ENCODE data around the gene HSD11B2.

Gene HSD11B2

GRCh38 chr16:67421030-67421429, 9.9 kb upstream of the HSD11B2 start (continued):
- TF ChIP-seq, protein P1, sequence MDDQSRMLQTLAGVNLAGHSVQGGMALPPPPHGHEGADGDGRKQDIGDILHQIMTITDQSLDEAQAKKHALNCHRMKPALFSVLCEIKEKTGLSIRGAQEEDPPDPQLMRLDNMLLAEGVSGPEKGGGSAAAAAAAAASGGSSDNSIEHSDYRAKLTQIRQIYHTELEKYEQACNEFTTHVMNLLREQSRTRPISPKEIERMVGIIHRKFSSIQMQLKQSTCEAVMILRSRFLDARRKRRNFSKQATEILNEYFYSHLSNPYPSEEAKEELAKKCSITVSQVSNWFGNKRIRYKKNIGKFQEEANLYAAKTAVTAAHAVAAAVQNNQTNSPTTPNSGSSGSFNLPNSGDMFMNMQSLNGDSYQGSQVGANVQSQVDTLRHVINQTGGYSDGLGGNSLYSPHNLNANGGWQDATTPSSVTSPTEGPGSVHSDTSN (CRISPR knock-in tag; IDR thresholded peaks at IDR 0.05) = no peak
- no peak for TF ChIP-seq ZBTB17 (tag by site-specific recombination; IDR thresholded peaks at IDR 0.05)

- no peaks in the 10 kb centered on the region for H3K9me3 ChIP-seq (ENCODE audit: control insufficient read depth, insufficient read depth, low read depth, low read length)
- H3K36me3 ChIP-seq (ENCODE audit: control insufficient read depth in 2 of 2, insufficient read depth in 1 of 2, low read length in 2 of 2) = no peaks in the 10 kb centered on the region
- H3K27ac ChIP-seq (ENCODE audit: extremely low read depth, low read depth, low read length) = no peak overlapping the region
- no peak overlapping the region for H3K4me3 ChIP-seq (ENCODE audit: low read depth, low read length)
- ChIA-PET CTCF (interaction anchor here (0.5 to 7.1 kb wide), 7 partner anchors 18 to 406 kb away, joined by 3 to 99 read pairs (median 3); partner anchors contain the start of genes KCTD19 and LRRC36), POLR2A (no interaction called here)
- no peak for TF ChIP-seq ZNF157 (tag by site-specific recombination; IDR thresholded peaks at IDR 0.05)
- no peak for TF ChIP-seq ZNF792 (tag by site-specific recombination; IDR thresholded peaks at IDR 0.05)
- TF ChIP-seq ZNF140 (tag by site-specific recombination; IDR thresholded peaks at IDR 0.05) = no peak
- peak; percentile 85 for TF ChIP-seq ZNF121 (tag by site-specific recombination; IDR thresholded peaks at IDR 0.05)
- TF ChIP-seq ZNF677 (tag by site-specific recombination; IDR thresholded peaks at IDR 0.05) = no peak
- H3K4me1 ChIP-seq (ENCODE audit: control insufficient read depth, insufficient read depth, low read length) = no peaks in the 10 kb centered on the region
These were observed 7.9 kb upstream of the HSD11B2 start for GRCh38 chr16:67423015-67423414.

DNA sequence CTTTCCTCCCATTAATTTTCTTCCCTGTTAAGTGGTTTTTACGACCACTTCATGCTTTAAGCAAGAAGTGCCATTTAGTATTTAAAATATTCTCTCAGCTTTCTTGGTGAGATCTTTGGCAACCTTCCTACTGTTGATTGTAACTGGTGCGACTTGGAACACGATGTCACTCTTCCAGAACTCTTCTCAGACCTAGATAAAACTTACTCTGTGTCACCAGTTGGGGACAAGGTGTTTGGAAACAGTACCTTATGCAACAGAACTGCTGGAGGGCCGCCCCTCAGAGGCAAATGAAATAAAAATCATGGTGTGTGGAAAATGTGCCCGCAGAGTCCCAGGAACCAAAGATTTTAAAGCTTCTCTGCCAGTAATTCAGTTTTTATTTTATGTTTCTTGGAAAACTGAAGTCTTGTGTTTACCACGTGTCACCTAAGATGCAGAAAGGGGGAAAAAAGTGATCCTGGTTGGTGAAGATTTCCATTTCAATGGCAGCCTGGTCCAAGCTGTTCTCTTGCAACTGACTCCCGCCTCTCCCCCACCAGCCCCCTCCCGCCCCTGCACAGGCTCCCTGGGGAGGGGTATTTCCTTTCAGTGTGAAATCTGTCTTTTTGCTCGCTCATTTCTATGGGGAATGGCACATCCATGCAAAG, 7.2 kb upstream of the HSD11B2 start:
- Histone ChIP-seq H3K9me3 (ENCODE audit: control insufficient read depth, insufficient read depth, low read depth, low read length) (no peaks in the 10 kb centered on the region), H3K36me3 (ENCODE audit: control insufficient read depth in 2 of 2, insufficient read depth in 1 of 2, low read length in 2 of 2) (no peaks in the 10 kb centered on the region), H3K4me1 (ENCODE audit: control insufficient read depth, insufficient read depth, low read length) (no peaks in the 10 kb centered on the region), H3K4me3 (ENCODE audit: low read depth, low read length) (no peak overlapping the region), H3K27ac (ENCODE audit: extremely low read depth, low read depth, low read length) (no peak overlapping the region)
- CTCF ChIA-PET = interaction anchor here (0.5 to 7.1 kb wide), 7 partner anchors 11 to 97 kb away, joined by 3 to 99 read pairs (median 3); no protein-coding TSS in a partner anchor
- TF ChIP-seq ZNF211 (tag by site-specific recombination; IDR thresholded peaks at IDR 0.05; ENCODE audit: low read depth) (no peak), ZNF302 (tag by site-specific recombination; IDR thresholded peaks at IDR 0.05; ENCODE audit: low read depth) (no peak)
- TF ChIP-seq, protein P2, sequence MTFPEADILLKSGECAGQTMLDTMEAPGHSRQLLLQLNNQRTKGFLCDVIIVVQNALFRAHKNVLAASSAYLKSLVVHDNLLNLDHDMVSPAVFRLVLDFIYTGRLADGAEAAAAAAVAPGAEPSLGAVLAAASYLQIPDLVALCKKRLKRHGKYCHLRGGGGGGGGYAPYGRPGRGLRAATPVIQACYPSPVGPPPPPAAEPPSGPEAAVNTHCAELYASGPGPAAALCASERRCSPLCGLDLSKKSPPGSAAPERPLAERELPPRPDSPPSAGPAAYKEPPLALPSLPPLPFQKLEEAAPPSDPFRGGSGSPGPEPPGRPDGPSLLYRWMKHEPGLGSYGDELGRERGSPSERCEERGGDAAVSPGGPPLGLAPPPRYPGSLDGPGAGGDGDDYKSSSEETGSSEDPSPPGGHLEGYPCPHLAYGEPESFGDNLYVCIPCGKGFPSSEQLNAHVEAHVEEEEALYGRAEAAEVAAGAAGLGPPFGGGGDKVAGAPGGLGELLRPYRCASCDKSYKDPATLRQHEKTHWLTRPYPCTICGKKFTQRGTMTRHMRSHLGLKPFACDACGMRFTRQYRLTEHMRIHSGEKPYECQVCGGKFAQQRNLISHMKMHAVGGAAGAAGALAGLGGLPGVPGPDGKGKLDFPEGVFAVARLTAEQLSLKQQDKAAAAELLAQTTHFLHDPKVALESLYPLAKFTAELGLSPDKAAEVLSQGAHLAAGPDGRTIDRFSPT (tag by site-specific recombination; IDR thresholded peaks at IDR 0.05) = no peak
- TF ChIP-seq, protein P3, sequence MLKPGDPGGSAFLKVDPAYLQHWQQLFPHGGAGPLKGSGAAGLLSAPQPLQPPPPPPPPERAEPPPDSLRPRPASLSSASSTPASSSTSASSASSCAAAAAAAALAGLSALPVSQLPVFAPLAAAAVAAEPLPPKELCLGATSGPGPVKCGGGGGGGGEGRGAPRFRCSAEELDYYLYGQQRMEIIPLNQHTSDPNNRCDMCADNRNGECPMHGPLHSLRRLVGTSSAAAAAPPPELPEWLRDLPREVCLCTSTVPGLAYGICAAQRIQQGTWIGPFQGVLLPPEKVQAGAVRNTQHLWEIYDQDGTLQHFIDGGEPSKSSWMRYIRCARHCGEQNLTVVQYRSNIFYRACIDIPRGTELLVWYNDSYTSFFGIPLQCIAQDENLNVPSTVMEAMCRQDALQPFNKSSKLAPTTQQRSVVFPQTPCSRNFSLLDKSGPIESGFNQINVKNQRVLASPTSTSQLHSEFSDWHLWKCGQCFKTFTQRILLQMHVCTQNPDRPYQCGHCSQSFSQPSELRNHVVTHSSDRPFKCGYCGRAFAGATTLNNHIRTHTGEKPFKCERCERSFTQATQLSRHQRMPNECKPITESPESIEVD (tag by site-specific recombination; IDR thresholded peaks at IDR 0.05) = peak; percentile 61
- TF ChIP-seq, protein P4, sequence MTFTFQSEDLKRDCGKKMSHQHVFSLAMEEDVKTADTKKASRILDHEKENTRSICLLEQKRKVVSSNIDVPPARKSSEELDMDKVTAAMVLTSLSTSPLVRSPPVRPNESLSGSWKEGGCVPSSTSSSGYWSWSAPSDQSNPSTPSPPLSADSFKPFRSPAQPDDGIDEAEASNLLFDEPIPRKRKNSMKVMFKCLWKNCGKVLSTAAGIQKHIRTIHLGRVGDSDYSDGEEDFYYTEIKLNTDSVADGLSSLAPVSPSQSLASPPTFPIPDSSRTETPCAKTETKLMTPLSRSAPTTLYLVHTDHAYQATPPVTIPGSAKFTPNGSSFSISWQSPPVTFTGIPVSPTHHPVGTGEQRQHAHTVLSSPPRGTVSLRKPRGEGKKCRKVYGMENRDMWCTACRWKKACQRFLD (tag by site-specific recombination; IDR thresholded peaks at IDR 0.05) = no peak
- POLR2A ChIA-PET = no interaction called here

DNA sequence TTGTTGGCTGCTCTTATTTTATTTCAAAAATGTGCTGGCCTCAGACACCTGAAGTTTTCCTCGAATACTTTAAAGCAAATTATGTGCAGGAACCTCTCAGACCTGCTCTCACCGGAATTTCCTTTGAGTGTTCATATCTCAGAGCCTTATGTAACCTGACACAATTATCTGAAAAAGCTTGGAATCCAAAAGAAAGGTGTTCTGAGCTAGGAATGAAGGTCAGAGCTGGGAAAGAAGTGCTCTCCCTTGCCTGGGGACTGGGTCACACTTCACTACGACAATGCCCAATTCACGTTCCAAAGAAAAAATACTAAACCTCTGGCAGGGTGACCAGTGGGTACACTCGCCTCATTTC, 6.7 kb upstream of the HSD11B2 start:
- H3K4me1 ChIP-seq (ENCODE audit: control insufficient read depth, insufficient read depth, low read length) = no peaks in the 10 kb centered on the region
- no peak overlapping the region for H3K4me3 ChIP-seq (ENCODE audit: low read depth, low read length)
- H3K36me3 ChIP-seq (ENCODE audit: control insufficient read depth in 2 of 2, insufficient read depth in 1 of 2, low read length in 2 of 2) = no peaks in the 10 kb centered on the region
- H3K27ac ChIP-seq (ENCODE audit: extremely low read depth, low read depth, low read length) = no peak overlapping the region
- ChIA-PET POLR2A (no interaction called here), CTCF (interaction anchor here (0.6 to 7.1 kb wide), 4 partner anchors 12 to 97 kb away, joined by 3 to 99 read pairs (median 3); no protein-coding TSS in a partner anchor)
- TF ChIP-seq FEZF1 (tag by site-specific recombination; IDR thresholded peaks at IDR 0.05) = no peak
- no peak for TF ChIP-seq ZBTB8A (tag by site-specific recombination; IDR thresholded peaks at IDR 0.05)
- no peak for TF ChIP-seq SP7 (tag by site-specific recombination; IDR thresholded peaks at IDR 0.05)
- TF ChIP-seq ZNF629 (tag by site-specific recombination; IDR thresholded peaks at IDR 0.05) = no peak
- no peak for TF ChIP-seq ZNF626 (tag by site-specific recombination; IDR thresholded peaks at IDR 0.05)
- TF ChIP-seq, protein P5, sequence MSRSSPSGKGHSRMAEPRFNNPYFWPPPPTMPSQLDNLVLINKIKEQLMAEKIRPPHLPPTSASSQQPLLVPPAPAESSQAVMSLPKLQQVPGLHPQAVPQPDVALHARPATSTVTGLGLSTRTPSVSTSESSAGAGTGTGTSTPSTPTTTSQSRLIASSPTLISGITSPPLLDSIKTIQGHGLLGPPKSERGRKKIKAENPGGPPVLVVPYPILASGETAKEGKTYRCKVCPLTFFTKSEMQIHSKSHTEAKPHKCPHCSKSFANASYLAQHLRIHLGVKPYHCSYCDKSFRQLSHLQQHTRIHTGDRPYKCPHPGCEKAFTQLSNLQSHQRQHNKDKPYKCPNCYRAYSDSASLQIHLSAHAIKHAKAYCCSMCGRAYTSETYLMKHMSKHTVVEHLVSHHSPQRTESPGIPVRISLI (tag by site-specific recombination; IDR thresholded peaks at IDR 0.05) = no peak
- TF ChIP-seq ZNF585B (tag by site-specific recombination; IDR thresholded peaks at IDR 0.05) = no peak
- no peak for TF ChIP-seq ZIC2 (tag by site-specific recombination; IDR thresholded peaks at IDR 0.05)
- TF ChIP-seq ZNF350 (tag by site-specific recombination; IDR thresholded peaks at IDR 0.05) = no peak
- no peak for TF ChIP-seq RBAK (tag by site-specific recombination; IDR thresholded peaks at IDR 0.05)
- no peak for TF ChIP-seq HOXA7 (CRISPR knock-in tag; IDR thresholded peaks at IDR 0.05; ENCODE audit: borderline replicate concordance)
- H3K9me3 ChIP-seq (ENCODE audit: control insufficient read depth, insufficient read depth, low read depth, low read length) = no peaks in the 10 kb centered on the region

Data from HEK293 (cell line).